Stimulated activated CD4-positive, alpha-beta T cell treated with anti-CD3 and anti-CD28 coated beads, Interleukin-2, amount 100 ng/mL, for 24 hours (primary cell): ENCODE results near the gene DENND4B.
"Not testable (repeated sequence)": the region's sequence is repeated elsewhere in the genome, so short reads cannot be mapped to it uniquely, and the experiment has no call there.

ENCODE experiments used
- DNase-seq, 2 donors: peaks; one replicate each; pipeline ENCODE4 v3.0.0-alpha.2; 2020

Gene DENND4B, protein sequence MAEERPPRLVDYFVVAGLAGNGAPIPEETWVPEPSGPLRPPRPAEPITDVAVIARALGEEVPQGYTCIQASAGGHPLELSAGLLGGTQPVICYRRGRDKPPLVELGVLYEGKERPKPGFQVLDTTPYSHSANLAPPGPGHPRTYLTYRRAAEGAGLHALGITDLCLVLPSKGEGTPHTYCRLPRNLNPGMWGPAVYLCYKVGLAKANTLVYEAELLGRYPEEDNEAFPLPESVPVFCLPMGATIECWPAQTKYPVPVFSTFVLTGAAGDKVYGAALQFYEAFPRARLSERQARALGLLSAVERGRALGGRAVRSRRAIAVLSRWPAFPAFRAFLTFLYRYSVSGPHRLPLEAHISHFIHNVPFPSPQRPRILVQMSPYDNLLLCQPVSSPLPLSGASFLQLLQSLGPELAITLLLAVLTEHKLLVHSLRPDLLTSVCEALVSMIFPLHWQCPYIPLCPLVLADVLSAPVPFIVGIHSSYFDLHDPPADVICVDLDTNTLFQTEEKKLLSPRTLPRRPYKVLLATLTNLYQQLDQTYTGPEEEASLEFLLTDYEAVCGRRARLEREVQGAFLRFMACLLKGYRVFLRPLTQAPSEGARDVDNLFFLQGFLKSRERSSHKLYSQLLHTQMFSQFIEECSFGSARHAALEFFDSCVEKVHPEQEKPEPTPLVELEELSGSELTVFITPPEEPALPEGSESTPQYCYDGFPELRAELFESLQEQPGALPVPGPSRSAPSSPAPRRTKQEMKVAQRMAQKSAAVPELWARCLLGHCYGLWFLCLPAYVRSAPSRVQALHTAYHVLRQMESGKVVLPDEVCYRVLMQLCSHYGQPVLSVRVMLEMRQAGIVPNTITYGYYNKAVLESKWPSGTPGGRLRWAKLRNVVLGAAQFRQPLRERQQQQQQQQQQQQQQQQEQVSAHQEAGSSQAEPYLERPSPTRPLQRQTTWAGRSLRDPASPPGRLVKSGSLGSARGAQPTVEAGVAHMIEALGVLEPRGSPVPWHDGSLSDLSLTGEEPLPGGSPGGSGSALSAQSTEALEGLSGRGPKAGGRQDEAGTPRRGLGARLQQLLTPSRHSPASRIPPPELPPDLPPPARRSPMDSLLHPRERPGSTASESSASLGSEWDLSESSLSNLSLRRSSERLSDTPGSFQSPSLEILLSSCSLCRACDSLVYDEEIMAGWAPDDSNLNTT (N-terminal part only)

DNA sequence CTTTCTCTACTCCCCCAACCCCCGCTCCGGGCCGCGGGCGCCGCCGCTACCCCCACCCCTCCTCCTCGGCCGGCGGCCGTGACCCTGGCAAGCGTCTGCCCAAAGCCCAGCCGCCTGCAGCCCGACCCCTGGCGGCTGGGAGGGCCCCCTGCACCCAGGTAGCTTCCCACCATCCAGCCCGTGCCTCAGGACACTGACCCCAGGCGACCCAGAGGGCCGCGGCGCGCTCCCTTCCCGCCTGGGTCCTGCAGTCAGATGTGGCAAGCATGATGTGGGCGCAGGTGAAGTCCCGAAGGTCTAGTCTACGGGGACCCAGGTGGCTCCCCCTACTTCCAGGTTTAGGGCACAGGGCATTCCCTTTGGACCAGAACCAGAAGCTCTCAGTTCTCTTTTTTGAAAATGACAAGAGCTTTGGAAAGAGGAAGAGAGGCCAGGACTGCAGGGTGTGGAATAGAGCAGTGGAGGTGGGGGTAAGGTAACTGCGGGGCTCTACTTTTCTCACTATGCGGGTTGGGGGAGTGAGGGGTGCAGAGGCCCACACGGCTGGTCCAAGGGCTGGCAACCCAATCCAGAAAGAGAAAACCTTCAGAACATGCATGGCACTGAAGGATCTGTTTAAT is at the start of gene DENND4B:
DENND4B (minus strand) TSS at position 97 of the 620 bp plus-strand sequence. CDS start 2,344 bp downstream, outside the sequence.
- DNase-seq = peak; percentile 79 to 81

DNA sequence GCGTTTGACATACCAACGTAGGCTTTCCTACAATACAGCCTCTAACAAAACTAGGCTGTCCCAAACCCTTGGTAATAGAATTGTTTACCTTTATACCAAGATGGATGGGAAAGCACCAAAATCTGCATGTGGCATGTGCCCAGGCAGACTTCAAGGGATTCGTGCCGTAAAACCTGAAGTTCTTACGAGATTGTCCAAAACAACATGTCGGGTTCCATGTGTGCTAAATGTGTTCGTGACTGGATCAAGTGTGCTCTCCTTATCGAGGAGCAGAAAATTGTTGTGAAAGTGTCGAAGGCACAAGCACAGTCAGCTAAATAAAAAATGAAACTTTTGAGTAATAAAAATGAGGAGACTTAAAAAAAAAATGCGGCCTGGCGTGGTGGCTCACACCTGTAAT is 49.1 kb upstream of the DENND4B start:
- DNase-seq = no peak

DNA sequence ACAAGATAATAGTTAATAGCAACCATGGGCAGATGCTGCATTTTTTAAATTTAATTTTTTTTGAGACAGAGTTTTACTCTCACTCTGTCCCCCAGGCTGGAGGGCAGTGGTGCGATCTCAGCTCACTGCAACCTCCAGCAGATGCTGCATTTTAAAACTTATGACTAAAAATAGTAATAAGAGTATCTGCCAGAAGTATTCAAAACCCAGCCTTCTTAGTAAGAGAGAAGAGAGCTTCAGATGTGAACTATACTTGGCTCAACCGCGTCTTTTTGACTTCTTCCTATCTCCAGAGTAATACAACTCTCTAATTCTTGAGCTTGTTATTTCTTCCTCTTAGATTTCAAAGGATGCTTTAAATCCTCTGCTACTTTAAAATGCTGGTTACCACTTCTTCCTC is 48.7 kb upstream of the DENND4B start:
- no peak for DNase-seq

DNA sequence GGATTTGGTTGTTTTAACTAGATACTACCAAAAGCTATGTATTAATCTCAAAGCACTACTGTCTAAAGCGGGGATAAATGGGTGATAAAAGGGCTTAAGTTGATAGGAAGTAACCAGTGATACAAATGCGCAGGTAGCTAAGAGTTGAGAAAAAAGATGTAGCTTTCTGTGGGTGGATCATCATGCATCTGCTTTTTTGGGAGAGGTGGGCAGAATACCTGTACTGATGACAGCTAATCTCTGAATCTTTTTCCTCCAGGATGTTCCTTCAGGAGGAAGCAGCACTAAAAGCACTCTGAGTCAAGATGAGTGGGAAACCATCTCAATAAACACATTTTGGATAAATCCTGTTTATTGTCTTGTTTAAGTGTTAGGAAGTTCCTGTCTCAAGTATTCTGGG is 45.3 kb upstream of the DENND4B start:
- no peak for DNase-seq

DNA sequence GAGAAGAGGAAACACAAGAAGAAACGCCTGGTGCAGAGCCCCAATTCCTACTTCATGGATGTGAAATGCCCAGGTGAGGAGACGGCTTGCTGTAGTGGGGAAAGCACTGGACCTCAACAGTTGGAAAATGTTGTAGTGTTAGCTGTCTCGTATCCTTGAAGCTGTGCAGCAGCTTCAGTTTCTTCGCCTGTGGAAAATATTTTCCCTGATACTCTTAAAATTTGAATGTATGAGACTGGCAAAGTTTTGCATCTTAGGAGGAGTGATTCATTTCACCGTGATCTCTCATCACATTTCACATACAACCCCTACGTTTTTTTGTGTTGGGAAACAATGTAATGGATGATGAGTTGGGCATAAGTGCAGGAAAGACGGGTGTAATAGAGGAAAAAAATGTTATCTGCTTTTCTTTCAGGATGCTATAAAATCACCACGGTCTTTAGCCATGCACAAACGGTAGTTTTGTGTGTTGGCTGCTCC is 44.7 kb upstream of the DENND4B start:
- DNase-seq = no peak

DNA sequence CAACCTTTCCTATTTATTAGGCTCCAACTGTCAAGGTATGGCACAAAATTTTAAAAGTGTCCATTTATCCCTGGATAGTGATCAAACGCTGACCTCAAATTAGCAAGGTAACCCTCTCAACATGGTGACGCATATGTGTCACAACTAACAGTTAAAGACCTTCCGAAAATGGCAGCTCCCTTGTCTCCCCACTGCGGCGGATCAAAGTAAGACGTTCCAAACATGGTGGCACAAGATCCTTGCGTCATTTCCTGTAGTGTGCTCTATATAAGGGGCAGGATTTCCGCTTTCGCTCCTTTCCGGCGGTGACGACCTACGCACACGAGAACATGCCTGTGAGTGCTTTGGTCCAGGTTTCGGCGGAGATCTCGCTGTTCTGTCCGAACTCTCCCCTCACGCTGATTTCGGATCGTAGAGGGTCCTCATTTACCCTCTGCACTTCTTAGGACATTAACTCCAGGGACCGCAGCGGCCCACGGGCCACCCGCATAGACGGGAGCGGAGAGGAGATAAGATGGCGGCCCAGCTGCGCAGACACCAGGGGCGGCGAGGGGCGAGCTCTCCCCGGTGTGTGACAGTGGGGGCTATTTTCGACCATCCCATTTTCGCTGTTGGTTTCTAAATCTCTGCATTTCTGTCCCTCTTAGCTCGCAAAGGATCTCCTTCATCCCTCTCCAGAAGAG is 44.1 kb upstream of the DENND4B start, which contains the start of gene RPS27:
RPS27 (plus strand) TSS at position 295 of the 683 bp plus-strand sequence; CDS start at position 330, 35 bp downstream.
- DNase-seq = peak; percentile 78 to 85

DNA sequence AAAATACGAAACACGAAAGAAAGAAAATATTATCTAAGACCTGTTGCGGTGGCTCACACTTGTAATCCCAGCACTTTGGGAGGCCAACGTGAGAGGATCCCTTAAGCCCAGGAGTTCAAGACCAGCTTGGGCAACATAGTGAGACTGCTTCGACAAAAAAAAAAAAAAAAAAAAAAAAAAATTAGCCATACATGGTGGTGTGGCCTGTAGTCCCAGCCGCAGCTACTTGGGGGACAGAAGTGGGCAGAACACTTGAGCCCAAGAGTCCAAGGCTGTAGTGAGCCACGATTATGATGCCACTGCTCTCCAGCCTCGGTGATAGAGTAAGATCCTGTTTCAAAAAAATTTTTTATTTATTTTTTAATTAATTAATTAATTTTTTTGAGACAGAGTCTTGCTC is 41.1 kb upstream of the DENND4B start:
- DNase-seq = no peak

DNA sequence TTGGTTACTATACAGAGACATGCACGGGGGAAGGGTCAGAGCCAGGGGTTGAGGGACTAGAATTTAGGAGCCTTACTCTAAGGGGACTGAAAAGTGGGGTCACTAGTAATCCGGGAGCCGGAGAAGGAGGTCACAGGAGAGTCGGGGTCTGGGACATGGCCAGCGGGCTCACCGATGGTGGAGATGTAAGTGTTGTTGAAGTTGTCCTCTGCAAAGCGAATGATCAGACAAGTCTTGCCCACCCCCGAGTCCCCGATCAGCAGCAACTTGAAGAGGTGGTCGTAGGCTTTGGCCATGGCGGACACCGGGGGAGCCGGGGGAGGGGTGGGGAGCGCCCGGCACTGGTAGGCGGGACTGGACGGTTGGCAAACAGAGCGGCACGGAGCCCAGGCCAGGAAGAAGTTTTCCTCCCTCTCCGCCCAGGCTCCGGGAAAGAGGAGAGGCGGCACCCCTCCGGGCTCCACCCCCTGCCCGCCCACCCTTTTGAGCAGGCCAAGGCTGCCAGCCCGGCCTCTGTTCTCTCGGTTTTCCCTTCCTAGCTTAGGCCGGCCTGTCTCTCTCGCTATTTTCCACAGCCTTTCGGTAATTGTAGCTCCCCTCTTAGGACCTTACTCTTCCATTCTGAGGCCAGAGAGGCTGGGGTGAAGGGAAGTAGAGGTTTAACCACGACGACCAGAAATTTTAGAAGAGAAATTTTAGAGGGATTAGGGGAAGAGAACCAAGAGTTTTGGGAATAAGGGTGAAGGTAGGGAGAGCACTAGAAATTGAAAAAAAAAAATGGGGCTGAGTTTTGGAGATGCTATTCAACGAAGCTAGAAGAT is 39.6 kb upstream of the DENND4B start, which contains the start of gene RAB13:
RAB13 (minus strand) TSS at position 399 of the 821 bp plus-strand sequence; CDS start at position 296, 103 bp downstream.
- DNase-seq = no peak

DNA sequence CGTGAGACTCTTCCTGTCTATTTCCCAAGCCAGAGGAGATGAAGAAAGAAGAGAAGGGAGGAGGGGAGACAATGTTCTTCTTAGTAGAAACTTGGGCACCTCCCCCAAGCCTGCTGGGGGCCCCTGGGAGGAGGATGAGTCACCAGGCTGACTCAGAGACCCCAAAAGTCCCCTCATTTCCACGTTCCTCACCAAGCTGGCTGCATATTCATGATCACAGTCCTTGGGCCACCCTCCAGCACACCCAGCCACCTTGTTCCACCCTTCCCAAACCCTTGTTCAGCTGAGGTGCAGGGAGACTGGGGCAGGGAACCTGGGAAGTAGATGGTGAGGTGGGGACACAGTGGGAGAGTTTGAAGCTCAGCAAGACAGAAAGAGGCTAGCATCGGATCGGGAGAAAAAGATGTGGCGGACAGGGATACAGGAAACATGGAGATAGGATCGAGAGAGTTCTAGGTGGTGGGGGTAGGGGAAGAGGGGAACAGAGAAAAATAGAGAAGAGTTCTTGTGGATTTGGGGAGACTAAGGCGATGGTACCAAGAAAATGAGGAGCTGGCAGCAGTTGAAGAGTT is 38.9 kb upstream of the DENND4B start:
- DNase-seq = peak; percentile 50 to 61

DNA sequence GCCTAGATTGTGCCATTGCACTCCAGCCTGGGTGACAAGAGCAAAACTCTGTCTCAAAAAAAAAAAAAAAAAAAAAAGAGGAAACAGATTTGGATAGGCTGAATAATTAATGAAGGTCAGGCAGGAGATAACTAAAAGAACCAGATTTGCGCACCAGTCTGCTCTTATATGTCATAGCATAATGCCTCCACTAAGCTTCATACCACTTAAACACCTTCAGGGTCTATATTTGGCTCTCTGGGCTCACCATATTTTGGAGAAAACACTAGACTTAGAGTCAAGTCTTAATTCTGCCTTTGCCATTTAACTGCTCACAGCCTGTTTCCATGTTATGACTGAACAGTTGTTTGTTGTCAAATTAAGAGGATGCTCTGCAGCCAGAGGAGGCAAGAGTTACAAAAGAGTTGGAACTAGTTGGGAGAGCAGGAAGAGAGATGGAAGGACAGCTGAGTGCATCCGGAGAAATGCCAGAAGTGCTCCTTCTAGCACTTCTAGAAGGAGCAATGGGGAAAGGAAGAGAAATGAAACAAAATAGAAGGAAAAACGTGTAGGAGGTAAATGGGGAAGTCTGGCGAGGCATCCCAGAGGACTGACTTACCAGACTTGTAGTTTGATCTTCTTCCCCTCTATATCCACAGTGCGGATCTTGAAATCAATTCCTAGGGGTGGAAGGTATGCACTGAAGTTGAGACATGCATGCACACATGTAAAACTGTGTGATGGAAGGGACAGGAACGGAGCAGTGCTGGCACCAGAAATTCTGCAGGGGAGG is 37.8 kb upstream of the DENND4B start:
- no peak for DNase-seq

DNA sequence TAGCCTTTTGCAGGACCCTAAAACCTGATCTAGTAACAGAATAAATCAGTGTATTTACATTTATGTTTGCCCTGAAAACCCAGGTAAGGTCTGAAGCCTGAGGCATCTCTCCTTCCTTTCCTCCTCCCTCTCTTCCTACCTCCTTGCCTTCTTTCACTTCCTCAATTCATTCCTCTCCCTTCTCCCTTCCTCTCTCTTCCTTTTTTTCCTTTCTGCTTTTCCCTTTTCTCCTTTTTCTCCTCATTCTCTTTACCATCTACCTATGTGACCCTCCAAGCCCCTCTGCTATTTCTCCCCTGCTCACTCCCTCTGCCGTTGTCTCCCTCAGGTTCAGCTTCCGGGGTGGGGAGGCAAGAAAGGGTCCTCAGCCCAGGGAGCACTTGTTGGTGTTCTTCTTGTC is 35.2 kb upstream of the DENND4B start:
- not testable (repeated sequence) for DNase-seq

DNA sequence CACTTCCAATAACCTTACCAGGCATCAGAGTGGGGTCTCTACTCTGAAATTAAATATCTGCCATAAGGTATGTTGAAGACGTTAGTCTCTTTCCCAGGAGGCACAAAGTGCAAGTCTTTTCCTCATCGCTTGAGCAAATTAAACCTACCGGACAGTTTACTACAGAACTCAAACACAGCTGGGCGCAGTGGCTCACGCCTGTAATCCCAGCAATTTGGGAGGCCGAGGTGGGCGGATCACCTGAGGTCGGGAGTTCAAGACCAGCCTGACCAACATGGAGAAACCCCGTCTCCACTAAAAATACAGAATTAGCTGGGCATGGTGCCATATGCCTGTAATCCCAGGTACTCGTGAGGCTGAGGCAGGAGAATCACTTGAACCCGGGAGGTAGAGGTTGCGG is 32.6 kb upstream of the DENND4B start:
- DNase-seq = not testable (repeated sequence)

DNA sequence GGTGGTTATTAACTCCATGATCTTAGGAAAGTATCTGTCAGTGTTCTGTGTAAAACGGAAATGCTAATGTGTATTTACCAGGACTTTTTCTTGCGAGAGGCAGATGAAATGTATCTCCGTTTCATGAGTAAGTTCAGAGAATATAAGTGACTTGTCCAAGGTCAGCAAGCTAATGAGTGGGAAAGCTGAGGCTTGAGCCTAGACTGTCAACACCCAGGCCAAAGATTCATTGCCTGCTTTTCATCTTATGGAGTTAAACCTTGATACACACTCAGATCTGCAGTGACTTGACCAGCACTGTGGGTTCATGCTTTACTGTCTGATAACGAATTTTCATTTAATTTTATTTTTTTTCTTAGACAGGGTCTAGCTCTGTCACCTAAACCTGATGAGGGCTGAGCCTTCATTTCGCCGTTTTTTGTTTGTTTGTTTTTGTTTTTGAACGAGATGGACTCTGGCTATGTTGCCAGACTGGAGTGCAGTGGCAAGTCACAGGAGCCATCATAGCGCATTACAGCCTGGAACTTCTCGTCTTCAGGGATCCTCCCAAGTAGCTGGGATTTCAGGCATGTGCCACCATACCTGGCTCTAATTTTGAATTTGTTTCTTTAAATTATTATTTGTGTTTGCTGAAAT is 31.9 kb upstream of the DENND4B start:
- no peak for DNase-seq

DNA sequence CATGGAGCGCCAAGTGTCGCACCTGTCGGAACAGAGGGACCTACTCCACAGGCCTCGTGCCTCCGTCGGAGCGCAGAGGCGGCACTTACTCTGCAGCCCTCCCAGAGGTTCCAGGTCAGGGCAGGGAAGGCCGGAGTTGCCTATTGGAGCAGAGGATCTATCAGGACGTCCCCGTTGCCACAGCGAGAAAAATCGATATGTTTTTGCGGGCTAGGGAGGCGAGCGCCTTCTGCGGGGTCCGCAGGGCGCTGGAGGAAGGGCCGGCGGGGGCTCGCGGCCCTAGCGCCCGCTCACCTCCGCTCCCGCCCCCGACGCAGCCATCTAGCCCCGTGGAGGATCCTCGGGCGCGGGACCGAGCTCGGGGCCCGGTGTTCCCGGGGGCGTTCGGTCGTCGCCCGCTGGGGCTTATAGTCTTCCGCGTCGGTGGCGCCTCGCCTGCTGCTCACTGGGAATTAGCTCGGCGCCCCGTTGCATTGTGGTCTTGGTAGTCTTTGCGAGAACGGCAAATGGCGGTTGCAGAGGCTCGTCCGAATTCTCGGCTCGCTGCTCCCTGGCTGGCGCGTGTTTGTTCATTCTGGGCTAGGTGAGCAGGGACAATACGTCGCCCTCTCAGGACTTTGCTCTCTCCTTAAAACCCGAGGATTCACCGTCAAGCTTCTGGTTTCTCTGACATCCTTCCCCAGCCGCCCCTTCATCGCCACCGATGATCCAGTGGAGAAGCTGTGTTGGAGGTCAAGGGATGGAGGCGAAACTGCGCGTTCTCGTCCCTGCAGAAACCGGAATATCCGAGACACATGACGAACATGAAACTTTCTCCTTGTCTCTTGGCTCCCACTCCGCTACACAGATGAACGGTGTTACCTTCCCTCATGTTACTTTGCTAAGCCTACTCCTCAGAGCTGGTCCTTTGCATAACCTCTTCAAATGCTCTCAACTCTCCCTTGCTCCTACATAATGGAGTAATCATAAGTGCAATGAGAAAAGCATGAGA is 31.0 kb upstream of the DENND4B start, which contains the start of gene JTB:
JTB (minus strand) TSS at position 425 of the 991 bp plus-strand sequence; CDS start at position 3, 422 bp downstream.
- DNase-seq = peak; percentile 87 to 89

DNA sequence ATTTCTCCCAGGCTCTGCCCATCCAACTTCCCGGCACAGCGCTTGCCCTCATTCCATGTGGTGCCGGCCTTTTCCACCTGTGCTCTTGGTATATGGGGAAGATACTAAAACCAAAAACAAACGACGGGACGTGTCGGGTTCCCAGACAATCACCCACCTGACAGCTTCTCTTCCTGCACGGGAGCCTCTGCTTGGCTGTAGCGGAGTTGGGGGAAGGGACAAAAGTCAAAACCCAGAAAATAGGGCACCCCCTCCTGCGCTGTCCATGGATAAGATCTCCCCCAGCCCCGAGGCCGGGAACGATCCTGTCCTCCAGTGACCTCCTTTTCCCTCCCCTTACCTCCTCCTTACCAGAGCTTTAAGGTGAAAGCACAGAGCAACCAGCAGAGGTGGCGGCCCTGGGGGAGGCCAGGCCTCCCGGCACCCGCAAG is 30.3 kb upstream of the DENND4B start:
- DNase-seq = no peak

DNA sequence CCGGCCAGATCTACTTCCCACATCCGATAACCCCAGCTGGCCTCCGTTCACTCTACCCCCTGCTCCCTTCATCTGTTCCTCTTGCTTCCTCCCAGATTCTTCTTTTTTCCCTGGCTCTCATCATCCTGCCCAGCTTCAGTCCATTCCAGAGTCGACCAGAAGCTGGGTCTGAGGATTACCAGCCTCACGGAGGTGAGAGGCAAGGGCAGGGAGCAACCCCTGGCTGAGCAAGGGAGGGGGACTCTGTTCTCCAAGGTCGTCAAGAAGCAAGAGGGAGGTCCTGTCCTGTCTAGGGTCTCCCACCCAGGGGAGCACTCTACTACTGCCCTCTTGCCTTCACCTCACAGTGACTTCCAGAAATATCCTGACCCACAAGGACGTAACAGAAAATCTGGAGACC is 27.0 kb upstream of the DENND4B start:
- no peak for DNase-seq

DNA sequence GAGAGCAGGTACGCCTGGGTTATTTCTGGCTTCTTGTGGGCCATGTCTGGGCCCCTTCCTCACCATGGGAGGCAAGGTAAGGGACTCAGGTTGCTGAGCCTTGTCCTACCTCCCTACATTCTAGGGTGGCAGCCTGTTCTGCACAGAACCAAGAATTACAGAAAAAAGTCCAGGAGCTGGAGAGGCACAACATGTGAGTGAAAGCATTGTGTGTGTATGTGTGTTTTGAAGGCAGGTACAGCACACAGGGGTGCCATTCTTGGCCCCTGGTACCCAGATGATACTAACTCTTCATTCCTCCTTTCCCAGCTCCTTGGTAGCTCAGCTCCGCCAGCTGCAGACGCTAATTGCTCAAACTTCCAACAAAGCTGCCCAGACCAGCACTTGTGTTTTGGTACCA is 26.6 kb upstream of the DENND4B start:
- no peak for DNase-seq

DNA sequence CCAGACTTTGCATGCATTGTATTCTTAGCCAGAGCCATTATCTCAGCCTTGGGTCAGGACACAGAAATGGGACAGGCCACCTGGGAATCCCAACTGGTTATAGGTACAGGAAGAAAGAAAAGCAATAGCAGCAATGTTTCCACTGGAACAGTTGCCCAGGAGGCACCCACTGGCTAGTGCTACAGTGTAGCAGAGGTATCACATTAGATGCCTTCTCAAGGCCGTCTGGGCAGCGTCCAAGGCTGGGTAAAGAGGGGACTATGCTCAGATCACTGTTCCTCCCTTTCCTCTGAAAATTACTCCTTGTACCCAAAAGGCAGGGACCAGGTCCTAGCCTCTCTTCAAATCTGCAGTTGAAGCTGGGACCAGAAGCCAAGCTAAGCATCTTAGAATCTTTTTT is 23.8 kb upstream of the DENND4B start:
- no peak for DNase-seq
